ENCODE measurements around the gene AGFG1. TPM values are rescaled to one million over a fixed set of nuclear protein-coding genes. Genes with fewer than 3 reads are reported as not detected.

Gene AGFG1
- total and polyA plus RNA-seq, 11 donors = 12.0 to 92.1 (median 60.0) TPM

GRCh38 chr2:227610123-227610522 is 138.2 kb downstream of the AGFG1 start:
- Histone ChIP-seq H3K27ac (no peak overlapping the region), H3K4me3 (no peak overlapping the region), H3K9me3 (no peaks in the 10 kb centered on the region), H3K36me3 (no peaks in the 10 kb centered on the region), H3K4me1 (peaks cover 0 to 7% (median 0%) of the 10 kb centered on the region in 12 donors), H3K27me3 (peaks cover 0 to 7% (median 0%) of the 10 kb centered on the region in 9 donors)
- DNase-seq (no peak), ATAC-seq (no peak)
- intact Hi-C loops (cut with DNase I) = no loop called here
- no peak for TF ChIP-seq CTCF (IDR thresholded peaks at IDR 0.05)
- no peak for TF ChIP-seq POLR2A (IDR thresholded peaks at IDR 0.05)
- 83 to 93% (median 90%) methylated on average over 2 of the region's 2 CpGs for WGBS, 4 donors

Small RNAs within 50 kb of the gene (microRNA-seq; reads per million reads assigned to microRNA genes)
- gene MIR5703 = 0 to 0.77 (median 0.10) reads per million in 4 donors

Other genes starting within 250 kb of the AGFG1 start
- gene MFF, start 146.9 kb upstream of the AGFG1 start, total RNA-seq = 100 to 1,000 TPM in 2 of 9 donors, 10 to 100 TPM in 7; 62.7 to 117 (median 79.7) TPM
- gene MFF, start 146.9 kb upstream of the AGFG1 start, polyA plus RNA-seq = 10 to 100 TPM; 60.1 to 86.5 TPM
- not detected for gene TM4SF20, start 92.8 kb upstream of the AGFG1 start, total RNA-seq
- not detected for gene TM4SF20, start 92.8 kb upstream of the AGFG1 start, polyA plus RNA-seq
- gene SCYGR1, start 84.2 kb upstream of the AGFG1 start, total RNA-seq = not detected
- not detected for gene SCYGR1, start 84.2 kb upstream of the AGFG1 start, polyA plus RNA-seq
- gene SCYGR2, start 126.7 kb downstream of the AGFG1 start, total RNA-seq = not detected
- gene SCYGR2, start 126.7 kb downstream of the AGFG1 start, polyA plus RNA-seq = not detected
- gene SCYGR3, start 142.7 kb downstream of the AGFG1 start, total RNA-seq = not detected
- gene SCYGR3, start 142.7 kb downstream of the AGFG1 start, polyA plus RNA-seq = not detected
- not detected for gene SCYGR4, start 145.3 kb downstream of the AGFG1 start, total RNA-seq
- gene SCYGR4, start 145.3 kb downstream of the AGFG1 start, polyA plus RNA-seq = not detected
- not detected for gene SCYGR5, start 194.6 kb downstream of the AGFG1 start, total RNA-seq
- gene SCYGR5, start 194.6 kb downstream of the AGFG1 start, polyA plus RNA-seq = not detected
- gene SLC19A3, start 245.9 kb downstream of the AGFG1 start, total RNA-seq = 10 to 100 TPM in 1 of 9 donors, 1 to 10 TPM in 2, under 1 TPM in 5, not detected in 1; 0.05 to 14.0 (median 0.78) TPM
- gene SLC19A3, start 245.9 kb downstream of the AGFG1 start, polyA plus RNA-seq = under 1 TPM; 0.40 to 0.91 TPM

Measured in heart left ventricle (tissue), 16 donors.